ENCODE data around the gene FBRSL1.

FBRSL1 gene

GRCh38 chr12:132482771-132483170, 7.2 kb upstream of the FBRSL1 start:
- Histone ChIP-seq H3K27ac (replicated peaks) (no peak overlapping the region), H3K4me3 (replicated peaks; ENCODE audit: insufficient read depth, low read length) (no peak overlapping the region), H3K27me3 (ENCODE audit: insufficient read depth, poor library complexity, severe bottlenecking) (no peaks in the 10 kb centered on the region)
- DNase-seq (ENCODE audit: low read depth in 1 of 2, low spot score in 1 of 2), result no peak
- TF ChIP-seq GABPA (IDR thresholded peaks at IDR 0.05; ENCODE audit: low read depth), result no peak
- no peak for TF ChIP-seq CTCF (IDR thresholded peaks at IDR 0.05; ENCODE audit: insufficient read depth, low read length)
- no peak for TF ChIP-seq SPI1 (IDR thresholded peaks at IDR 0.05; ENCODE audit: borderline replicate concordance, low read depth)
- no peak for TF ChIP-seq POLR2AphosphoS5 (IDR thresholded peaks at IDR 0.05; ENCODE audit: low read depth)
- TF ChIP-seq REST (IDR thresholded peaks at IDR 0.05; ENCODE audit: insufficient replicate concordance, low read depth), result no peak

- no peak for TF ChIP-seq REST (IDR thresholded peaks at IDR 0.05; ENCODE audit: insufficient replicate concordance, low read depth)
- no peak for TF ChIP-seq CTCF (IDR thresholded peaks at IDR 0.05; ENCODE audit: insufficient read depth, low read length)
- no peak for TF ChIP-seq GABPA (IDR thresholded peaks at IDR 0.05; ENCODE audit: low read depth)
- TF ChIP-seq SPI1 (IDR thresholded peaks at IDR 0.05; ENCODE audit: borderline replicate concordance, low read depth), result no peak
- no peak for TF ChIP-seq POLR2AphosphoS5 (IDR thresholded peaks at IDR 0.05; ENCODE audit: low read depth)
- no peak for DNase-seq (ENCODE audit: low read depth in 1 of 2, low spot score in 1 of 2)
- Histone ChIP-seq H3K4me3 (replicated peaks; ENCODE audit: insufficient read depth, low read length) (no peak overlapping the region), H3K27me3 (ENCODE audit: insufficient read depth, poor library complexity, severe bottlenecking) (no peaks in the 10 kb centered on the region), H3K27ac (replicated peaks) (no peak overlapping the region)
These were observed 6.7 kb upstream of the FBRSL1 start for GRCh38 chr12:132483208-132483607.

- H3K4me3 ChIP-seq (replicated peaks; ENCODE audit: insufficient read depth, low read length), result no peak overlapping the region
- TF ChIP-seq POLR2AphosphoS5 (IDR thresholded peaks at IDR 0.05; ENCODE audit: low read depth), result no peak
- no peak for TF ChIP-seq CTCF (IDR thresholded peaks at IDR 0.05; ENCODE audit: insufficient read depth, low read length)
- TF ChIP-seq GABPA (IDR thresholded peaks at IDR 0.05; ENCODE audit: low read depth), result no peak
- TF ChIP-seq SPI1 (IDR thresholded peaks at IDR 0.05; ENCODE audit: borderline replicate concordance, low read depth), result no peak
- TF ChIP-seq REST (IDR thresholded peaks at IDR 0.05; ENCODE audit: insufficient replicate concordance, low read depth), result no peak
- H3K27me3 ChIP-seq (ENCODE audit: insufficient read depth, poor library complexity, severe bottlenecking), result no peaks in the 10 kb centered on the region
- DNase-seq (ENCODE audit: low read depth in 1 of 2, low spot score in 1 of 2), result no peak
- no peak overlapping the region for H3K27ac ChIP-seq (replicated peaks)
These were observed 6.3 kb upstream of the FBRSL1 start for GRCh38 chr12:132483612-132484011.

All from HL-60 (cell line).